DMS53 treated with DMSO at 0.1 percent for 48 hours (cell line): ENCODE measurements around the gene KIF25.
"Not testable (repeated sequence)": the region's sequence is repeated elsewhere in the genome, so short reads cannot be mapped to it uniquely, and the experiment has no call there.

Experiments
- DNase-seq: peaks from one replicate; lab custom pipeline; 2025; ENCODE audit not compliant: unreplicated experiment; lab: John Stamatoyannopoulos, UW

The KIF25 gene

GRCh38 chr6:167993831-167994230 lies 3.6 kb upstream of the KIF25 start:
- DNase-seq: no peak

- DNase-seq: no peak
Measured at GRCh38 chr6:167995302-167995701, 2.2 kb upstream of the KIF25 start.

GRCh38 chr6:167995731-167996151 lies 1.7 kb upstream of the KIF25 start:
- DNase-seq: no peak

GRCh38 chr6:167996424-167997199 lies 859 bp upstream of the KIF25 start:
- peak; percentile 0 for DNase-seq

GRCh38 chr6:167998215-167998614 lies 744 bp downstream of the KIF25 start:
- DNase-seq: no peak

- DNase-seq: no peak
Measured at GRCh38 chr6:168000198-168001028, 2.9 kb downstream of the KIF25 start.

- no peak for DNase-seq
Measured at GRCh38 chr6:168001029-168001332, 3.5 kb downstream of the KIF25 start.

GRCh38 chr6:168001514-168001913 lies 4.0 kb downstream of the KIF25 start:
- not testable (repeated sequence) for DNase-seq

GRCh38 chr6:168002804-168003203 lies 5.3 kb downstream of the KIF25 start:
- DNase-seq: no peak

- DNase-seq: no peak
Measured at GRCh38 chr6:168004023-168004422, 6.6 kb downstream of the KIF25 start.

- no peak for DNase-seq
Measured at GRCh38 chr6:168004945-168005344, 7.5 kb downstream of the KIF25 start.

- DNase-seq: no peak
Measured at GRCh38 chr6:168005796-168006195, 8.3 kb downstream of the KIF25 start.

- DNase-seq: no peak
Measured at GRCh38 chr6:168007592-168008338, 10.3 kb downstream of the KIF25 start.

GRCh38 chr6:168009331-168009730 lies 11.9 kb downstream of the KIF25 start:
- no peak for DNase-seq

GRCh38 chr6:168011291-168011690 lies 13.8 kb downstream of the KIF25 start:
- DNase-seq: no peak

GRCh38 chr6:168012431-168013249 lies 15.2 kb downstream of the KIF25 start:
- no peak for DNase-seq

GRCh38 chr6:168013250-168013915 lies 15.9 kb downstream of the KIF25 start:
- DNase-seq: no peak

- no peak for DNase-seq
Measured at GRCh38 chr6:168014428-168014827, 17.0 kb downstream of the KIF25 start.

- no peak for DNase-seq
Measured at GRCh38 chr6:168015009-168015408, 17.5 kb downstream of the KIF25 start.

- DNase-seq: no peak
Measured at GRCh38 chr6:168015482-168016175, 18.2 kb downstream of the KIF25 start.
